ENCODE results near the gene NAGPA.

NAGPA gene

GRCh38 chr16:5072334-5073278, 38.9 kb upstream of the NAGPA start:
- peak overlapping the region; percentile 80 for H3K4me3 ChIP-seq (ENCODE audit: control insufficient read depth, low read depth, low read length)
- TF ChIP-seq CTCF (IDR thresholded peaks at IDR 0.05; ENCODE audit: control insufficient read depth, insufficient read depth, low read depth, low read length, missing control alignments), result no peak
- DNase-seq (ENCODE audit: low read depth), result no peak

GRCh38 chr16:5071681-5072333, 38.1 kb upstream of the NAGPA start, which contains the start of gene ALG1:
TSS of gene ALG1 (plus strand) at chr16:5071843. CDS start at chr16:5071850, 7 bp downstream.
- DNase-seq (ENCODE audit: low read depth), result peak; percentile 35
- no peak for TF ChIP-seq CTCF (IDR thresholded peaks at IDR 0.05; ENCODE audit: control insufficient read depth, insufficient read depth, low read depth, low read length, missing control alignments)
- H3K4me3 ChIP-seq (ENCODE audit: control insufficient read depth, low read depth, low read length), result peak within 1 kb of the TSS; percentile 80

- peak overlapping the region; percentile 80 for H3K4me3 ChIP-seq (ENCODE audit: control insufficient read depth, low read depth, low read length)
- no peak for DNase-seq (ENCODE audit: low read depth)
- no peak for TF ChIP-seq CTCF (IDR thresholded peaks at IDR 0.05; ENCODE audit: control insufficient read depth, insufficient read depth, low read depth, low read length, missing control alignments)
Observed at GRCh38 chr16:5071341-5071680, 37.6 kb upstream of the NAGPA start.

- no peak overlapping the region for H3K4me3 ChIP-seq (ENCODE audit: control insufficient read depth, low read depth, low read length)
- no peak for DNase-seq (ENCODE audit: low read depth)
- TF ChIP-seq CTCF (IDR thresholded peaks at IDR 0.05; ENCODE audit: control insufficient read depth, insufficient read depth, low read depth, low read length, missing control alignments), result no peak
Observed at GRCh38 chr16:5070431-5071186, 36.9 kb upstream of the NAGPA start.

GRCh38 chr16:5069854-5070253, 36.1 kb upstream of the NAGPA start:
- no peak for TF ChIP-seq CTCF (IDR thresholded peaks at IDR 0.05; ENCODE audit: control insufficient read depth, insufficient read depth, low read depth, low read length, missing control alignments)
- DNase-seq (ENCODE audit: low read depth), result no peak
- no peak overlapping the region for H3K4me3 ChIP-seq (ENCODE audit: control insufficient read depth, low read depth, low read length)

- H3K4me3 ChIP-seq (ENCODE audit: control insufficient read depth, low read depth, low read length), result no peak overlapping the region
- DNase-seq (ENCODE audit: low read depth), result no peak
- TF ChIP-seq CTCF (IDR thresholded peaks at IDR 0.05; ENCODE audit: control insufficient read depth, insufficient read depth, low read depth, low read length, missing control alignments), result no peak
Observed at GRCh38 chr16:5069048-5069447, 35.3 kb upstream of the NAGPA start.
